ENCODE results near the gene MACROD2.

- TF ChIP-seq CTCF (IDR thresholded peaks at IDR 0.05): no peak
- TF ChIP-seq POLR2A (IDR thresholded peaks at IDR 0.05): no peak
- TF ChIP-seq EP300 (IDR thresholded peaks at IDR 0.05; ENCODE audit: low read depth): no peak
Observed at GRCh38 chr20:15316556-15316955, 1321.2 kb downstream of the MACROD2 start.
